HPDE6-E6E7 (cell line): ENCODE measurements around the gene MORC2.

Experiments
- DNase-seq: peaks from one replicate; pipeline ENCODE4 v3.0.0; 2011; ENCODE audit warnings: missing footprints; ENCODE audit errors: extremely low spot score

MORC2 gene

GRCh38 chr22:30889268-30889995 lies 79.1 kb downstream of the MORC2 start:
- DNase-seq, result no peak

DNA sequence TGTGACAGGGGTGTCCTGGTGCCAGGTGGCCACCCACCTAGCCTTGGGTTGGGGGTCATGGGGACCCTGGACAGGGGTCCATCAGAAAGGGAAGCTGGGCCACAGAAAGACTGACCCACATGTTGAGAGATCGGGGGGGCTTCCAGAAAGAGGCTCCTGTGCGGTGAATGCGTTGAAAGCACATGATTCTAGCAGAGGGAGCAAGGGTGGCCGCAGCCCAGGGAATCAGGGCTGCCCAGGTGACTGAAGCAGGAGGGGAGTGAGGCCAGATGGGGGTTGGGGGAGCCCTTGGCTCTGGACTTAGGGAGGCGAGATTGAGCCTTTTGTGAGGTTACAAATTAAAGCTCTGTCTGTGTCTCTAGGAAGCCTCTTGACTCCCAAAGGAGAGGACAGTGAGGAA lies 80.7 kb downstream of the MORC2 start:
- DNase-seq, result no peak

DNA sequence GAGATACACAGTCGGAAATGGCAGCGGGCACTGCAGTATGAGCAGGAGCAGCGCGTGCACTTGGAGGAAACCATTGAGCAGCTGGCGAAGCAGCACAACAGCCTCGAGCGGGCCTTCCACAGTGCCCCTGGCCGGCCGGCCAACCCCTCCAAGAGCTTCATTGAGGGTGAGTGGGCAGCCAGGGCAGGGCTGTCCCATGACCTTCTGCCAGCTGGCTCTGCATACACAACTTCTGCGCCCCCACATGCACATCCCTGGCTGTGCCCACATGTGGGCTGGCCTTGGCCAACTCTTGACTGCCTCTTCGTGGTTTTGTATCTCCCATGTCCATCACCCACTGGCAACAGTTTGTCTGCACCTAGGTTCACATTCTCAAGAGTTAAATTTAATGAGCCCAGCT lies 81.1 kb downstream of the MORC2 start:
- no peak for DNase-seq

GRCh38 chr22:30885591-30885990 lies 83.0 kb downstream of the MORC2 start:
- no peak for DNase-seq

GRCh38 chr22:30885001-30885366 lies 83.6 kb downstream of the MORC2 start:
- DNase-seq, result no peak

DNA sequence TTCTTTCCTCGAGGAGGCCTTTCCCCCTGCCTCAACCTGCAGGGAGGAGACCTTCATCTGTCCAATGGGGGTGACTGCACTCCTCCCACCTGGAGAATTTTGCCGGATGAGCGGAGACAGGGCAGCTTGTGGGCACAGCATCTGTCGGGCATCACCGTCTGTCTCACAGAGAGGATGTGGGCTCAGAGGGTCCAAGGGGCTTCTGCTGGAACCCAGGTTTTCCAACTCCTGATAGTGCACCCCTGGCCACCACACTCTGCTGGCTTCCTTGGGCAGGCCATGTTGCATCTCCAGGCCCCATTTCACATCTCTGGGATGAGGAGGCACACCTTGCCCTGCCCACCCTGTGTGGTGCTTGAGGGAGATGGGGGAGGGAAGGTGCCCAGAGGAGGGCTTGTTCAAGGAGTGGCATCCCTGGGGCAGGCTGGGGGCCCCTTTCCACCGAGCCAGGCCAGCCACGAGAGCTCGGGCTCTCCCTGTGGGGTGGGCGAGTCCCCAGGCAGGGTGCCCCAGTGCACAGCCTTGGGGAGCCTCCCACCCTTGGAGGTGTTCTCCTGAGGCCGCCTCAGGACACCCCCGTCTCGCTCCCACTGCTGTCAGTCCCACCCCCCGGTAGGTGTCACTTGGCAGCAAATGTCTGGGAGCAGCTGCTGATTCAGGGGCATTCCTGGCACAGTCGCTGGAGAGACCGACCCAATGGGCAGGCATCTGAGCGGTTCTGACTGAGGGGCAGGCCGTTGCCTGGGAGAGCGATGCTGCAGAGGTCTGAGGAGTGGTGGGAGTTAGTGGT lies 84.2 kb downstream of the MORC2 start:
- DNase-seq, result no peak

DNA sequence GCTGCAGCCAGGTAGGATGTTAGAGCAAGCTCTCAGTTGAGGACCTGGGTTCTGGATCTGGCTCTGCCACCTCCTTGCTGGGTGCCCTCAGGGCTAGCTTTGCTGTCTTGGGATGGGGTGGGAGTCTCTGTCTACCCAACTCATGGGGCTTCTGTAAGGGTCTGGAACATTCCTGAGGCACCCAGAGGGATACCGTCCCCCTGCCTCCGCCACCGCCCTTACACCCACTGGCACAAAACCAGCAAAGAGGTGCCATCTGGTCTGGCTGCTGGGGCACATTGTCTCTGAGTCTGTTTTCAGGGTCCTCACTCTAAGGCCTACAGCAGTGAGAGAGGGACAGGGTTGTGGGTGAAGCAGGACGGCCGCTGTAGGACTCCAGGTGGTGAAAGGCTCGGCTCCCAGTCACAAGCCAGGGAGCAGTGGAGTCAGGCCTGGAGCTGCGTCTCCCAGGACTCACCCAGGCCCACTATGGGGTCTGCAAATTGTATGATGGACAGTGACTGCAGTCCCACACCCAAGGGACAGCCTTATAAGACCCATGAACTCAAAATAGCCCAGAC lies 84.9 kb downstream of the MORC2 start:
- no peak for DNase-seq

DNA sequence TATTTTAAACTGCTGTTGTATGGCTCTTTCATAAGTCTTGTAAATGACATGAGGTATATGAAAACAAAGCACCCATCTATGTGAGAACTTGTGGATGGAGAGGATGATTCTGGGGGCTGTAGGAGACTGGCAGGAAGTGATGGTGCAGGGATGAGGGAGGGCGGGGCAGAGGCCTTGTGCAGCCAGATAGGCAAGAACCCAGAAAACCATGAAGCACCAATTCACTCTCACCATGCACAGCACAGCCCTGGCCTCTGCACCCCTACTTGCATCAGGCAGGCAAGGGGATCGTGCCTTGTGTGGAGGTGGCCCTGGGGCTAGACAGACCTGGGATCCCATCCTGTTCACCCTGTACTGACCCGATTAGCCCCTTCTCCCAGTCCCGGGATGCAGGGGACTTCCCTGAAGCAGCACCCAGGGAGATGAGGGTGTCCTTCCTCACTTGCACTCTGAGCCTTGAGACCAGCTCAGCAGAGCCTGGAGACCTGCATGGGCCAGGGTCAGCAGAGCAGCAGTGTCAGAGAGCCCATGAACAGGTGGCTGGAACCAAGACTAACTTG lies 85.5 kb downstream of the MORC2 start:
- no peak for DNase-seq

- no peak for DNase-seq
Measured at GRCh38 chr22:30882184-30882717, 86.3 kb downstream of the MORC2 start.

DNA sequence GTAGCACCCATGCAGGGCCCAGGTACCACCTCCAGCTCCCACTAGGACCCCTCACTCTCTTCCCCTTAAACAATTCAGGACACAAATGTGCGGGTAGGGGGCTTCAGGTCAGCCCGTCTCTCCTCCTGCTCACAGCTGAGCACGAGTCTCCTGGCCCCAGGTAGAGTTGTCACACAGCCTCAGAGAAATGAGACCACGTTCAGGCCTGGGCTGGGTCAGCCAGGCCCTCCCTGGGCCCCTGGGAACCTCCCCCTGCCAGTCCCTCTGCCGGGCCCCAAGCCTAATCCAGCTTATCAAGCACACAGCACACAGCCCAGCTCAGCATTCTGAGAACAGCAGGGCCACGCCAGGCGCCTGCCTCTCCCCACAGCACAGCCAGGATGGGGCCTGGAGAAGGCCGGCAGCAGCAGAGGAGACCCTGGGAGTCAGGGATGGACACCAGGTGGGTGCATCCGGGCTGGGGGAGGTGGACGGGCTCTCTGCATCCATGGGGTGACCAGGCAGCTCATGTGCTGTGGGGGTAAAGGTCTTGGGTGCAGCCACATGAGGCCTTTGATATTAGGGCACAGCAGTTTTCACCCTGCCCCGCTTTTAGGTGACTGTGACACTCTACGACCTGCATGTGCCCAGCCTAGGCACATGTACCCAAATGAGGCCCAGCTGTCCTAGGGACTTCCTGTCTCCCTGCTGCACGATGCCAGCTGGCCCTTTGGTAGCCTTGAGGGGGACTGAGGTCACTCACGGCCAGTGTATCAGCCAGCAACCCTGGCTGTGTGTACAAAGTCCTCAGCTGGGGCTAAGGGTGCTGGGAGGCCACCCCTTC lies 87.0 kb downstream of the MORC2 start:
- no peak for DNase-seq

DNA sequence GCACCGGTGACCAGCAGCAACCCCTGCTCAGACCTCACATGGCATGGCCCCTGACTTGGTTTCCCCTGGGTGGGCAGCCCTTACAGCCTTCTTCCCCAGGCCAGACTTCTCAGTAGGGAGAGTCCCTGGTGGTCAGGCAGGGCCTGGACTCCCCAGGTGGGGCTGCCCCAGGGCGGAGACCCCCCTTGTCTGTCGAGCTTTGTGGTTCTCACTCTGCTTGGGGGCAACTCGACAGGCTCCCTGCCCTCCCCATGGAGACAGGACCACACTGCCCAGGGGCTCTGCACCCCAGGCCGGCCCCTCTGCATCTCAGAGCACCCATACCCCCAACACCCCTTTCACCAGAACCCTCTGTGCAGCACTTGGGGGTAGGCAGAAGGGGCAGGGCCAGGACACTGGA lies 87.7 kb downstream of the MORC2 start:
- DNase-seq, result no peak

- no peak for DNase-seq
Measured at GRCh38 chr22:30880181-30880601, 88.4 kb downstream of the MORC2 start.

DNA sequence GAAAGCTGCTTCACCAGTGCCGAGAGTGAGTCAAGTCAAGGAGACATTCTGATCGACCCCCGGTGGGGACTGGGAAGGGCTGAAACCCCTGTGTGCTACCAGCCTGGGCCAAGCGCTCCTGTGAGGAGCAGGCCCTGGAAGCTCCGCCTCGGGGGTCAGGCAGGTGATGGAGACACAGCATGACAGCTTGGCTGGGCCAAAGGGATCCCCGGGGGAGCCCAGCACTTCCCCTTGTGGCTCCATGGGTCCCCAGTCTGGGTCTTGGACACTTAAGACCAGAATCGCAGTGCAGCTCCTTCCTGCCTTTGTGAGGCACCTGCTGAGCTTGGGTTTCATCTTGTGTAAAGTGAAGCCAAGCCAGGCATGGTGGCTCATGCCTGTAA lies 89.2 kb downstream of the MORC2 start:
- DNase-seq, result no peak

GRCh38 chr22:30878516-30879414 lies 89.8 kb downstream of the MORC2 start:
- DNase-seq, result no peak

GRCh38 chr22:30877662-30878515 lies 90.7 kb downstream of the MORC2 start:
- no peak for DNase-seq

DNA sequence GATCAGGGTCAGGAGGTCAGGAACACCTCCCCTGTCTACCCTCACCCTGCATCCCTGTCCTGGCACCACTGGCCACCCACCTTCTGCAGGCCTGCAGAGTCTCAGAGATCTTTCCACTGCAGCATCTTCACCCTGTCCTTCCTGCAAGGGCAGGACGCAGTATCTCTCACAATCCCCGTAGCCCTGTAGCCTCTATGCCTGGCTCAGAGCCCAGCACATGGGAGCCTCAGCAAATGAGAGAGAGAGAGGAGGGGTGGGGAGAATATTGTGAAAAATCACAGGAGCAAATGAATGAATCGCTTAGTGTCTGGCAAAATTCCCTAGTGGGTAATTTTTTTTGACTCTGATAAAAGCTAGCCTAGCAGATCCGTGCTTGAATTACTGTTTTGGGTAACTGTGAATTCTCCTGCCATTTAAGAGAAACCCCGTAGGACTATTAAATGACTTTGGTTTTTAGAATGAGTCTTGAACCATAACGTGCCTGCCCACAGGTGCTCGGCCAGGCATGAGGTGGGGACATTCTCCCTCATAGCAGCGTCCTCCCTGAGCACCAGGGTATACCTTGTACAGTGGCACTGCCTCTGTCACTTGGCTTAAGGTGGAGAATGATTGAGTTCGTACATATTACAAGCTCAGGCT lies 91.5 kb downstream of the MORC2 start:
- DNase-seq, result no peak

DNA sequence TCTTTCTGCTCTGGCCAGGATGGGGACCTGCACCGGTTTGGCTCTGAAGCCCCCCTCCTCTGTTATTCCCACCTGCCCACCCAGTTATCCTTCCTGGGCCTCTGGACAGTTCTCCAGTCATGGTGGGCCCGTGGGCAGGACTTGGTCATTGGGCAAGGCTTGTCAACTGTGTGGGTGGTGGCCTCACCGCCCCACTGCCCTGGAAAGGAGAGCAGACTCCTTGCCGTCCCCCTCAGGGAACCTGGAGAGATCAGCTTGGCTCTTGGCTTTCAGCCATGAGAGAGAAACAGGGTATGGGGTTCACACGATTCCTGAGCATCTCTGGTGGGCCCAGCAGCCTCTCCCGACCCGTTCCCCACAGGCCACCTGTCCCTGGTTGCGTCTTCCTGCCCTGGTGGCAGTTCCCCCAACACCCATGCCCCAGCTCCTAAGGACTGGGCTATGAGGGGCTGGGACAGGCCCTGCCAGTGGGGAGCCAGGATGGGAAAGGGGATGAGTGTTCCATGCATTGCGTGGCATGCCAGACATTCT lies 92.3 kb downstream of the MORC2 start:
- no peak for DNase-seq

DNA sequence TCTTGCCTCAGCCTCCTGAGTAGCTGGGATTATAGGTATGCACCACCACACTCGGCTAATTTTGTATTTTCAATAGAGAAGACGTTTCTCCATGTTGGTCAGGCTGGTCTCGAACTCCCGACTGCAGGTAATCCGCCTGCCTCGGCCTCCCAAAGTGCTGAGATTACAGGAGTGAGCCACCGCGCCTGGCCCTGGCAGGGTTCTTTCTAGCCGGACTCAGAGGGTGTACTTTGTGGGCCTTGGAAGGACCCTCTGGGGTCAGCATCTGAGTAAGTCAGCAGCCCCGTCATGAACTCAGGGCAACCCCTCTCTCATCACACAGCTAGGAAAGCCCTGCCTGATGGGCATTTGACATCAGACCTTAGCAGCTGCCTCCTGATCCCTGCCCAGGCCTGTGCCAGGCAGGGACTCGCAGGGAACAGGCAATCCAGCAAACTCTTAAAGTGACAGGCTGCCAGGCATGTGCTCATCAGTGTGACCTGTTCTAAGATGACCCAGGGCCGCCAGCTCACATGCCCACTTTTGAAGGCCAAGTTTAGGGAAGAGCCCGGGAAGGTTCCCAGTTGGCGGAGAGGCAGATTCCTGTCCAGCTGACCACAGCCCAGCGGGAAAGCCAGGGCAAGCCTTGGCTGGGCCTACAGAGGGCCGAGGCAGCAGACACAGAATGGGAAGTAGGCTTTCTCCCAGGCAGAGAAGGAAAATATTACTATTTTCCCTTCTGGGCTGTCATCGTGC lies 92.9 kb downstream of the MORC2 start:
- DNase-seq, result no peak
